ENCODE measurements around the gene C6orf62.
"Not testable (repeated sequence)": the region's sequence is repeated elsewhere in the genome, so short reads cannot be mapped to it uniquely, and the experiment has no call there.

Gene C6orf62

DNA sequence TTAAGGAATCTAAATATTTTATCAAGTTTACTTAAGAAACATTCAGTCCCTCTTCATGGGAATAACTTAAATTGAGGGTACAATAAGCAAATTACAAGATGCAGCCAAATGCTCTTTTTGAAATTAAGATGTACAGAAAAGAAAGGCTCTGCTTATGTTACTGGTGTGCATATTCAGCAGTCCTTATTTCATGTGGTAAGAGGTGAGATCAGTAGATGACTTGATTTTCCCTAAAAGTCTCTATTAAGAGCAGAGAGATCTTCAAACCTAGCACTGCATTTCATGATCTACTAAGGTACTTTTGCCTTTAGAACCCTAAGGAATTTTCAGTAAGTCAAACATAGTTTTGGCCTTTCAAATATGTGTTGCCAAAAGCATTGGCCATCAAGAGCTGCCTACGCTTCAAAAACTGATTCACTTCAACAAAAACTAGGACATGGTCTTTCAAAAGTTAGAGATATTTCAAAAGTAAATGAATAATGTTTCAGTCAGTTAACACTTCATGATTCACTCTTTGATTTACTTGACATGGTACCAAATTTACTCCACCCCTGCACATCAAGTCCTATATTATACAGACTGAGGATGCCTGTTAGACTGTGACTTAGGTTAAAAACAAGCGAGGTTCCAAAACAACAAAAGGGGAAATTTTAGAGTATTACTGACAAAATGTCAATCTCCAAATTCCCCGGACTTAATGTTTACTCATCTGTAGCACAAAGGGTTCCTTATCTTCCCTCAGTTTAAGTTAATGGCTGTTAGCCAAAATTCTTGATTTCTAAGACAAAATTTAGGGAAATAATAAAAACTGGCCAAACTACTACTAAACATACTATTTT is 19.2 kb downstream of the C6orf62 start:
- no peak for DNase-seq (ENCODE audit: low read depth, low spot score)
- no peak overlapping the region for H3K4me3 ChIP-seq (ENCODE audit: low read depth, low read length)
- POLR2A ChIA-PET, result no interaction called here
- TF ChIP-seq CTCF (IDR thresholded peaks at IDR 0.05; ENCODE audit: insufficient read depth, low read length, missing control alignments), result no peak
- CTCF ChIA-PET, result interaction anchor here (0.9 to 13.2 kb wide), 2 partner anchors 10 to 118 kb away, joined by 3 to 190 read pairs; no protein-coding TSS in a partner anchor

DNA sequence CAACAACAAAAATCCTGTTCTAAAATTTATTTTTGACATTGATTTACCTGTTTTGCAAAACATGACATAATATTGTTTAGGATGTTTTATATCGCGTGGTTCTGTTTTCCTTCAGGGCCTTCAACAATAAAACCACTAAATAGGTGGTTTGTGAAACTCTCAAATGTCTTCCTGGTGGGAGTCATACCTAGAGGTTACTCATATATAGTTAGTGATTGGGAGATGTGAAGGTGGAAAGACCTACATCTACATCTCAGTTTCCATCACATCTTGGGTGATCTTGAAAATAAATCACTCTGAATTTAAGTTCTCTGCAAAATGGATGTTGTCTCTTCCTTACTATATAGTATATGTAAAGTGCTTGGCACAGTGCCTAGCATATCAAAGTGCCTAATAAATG is 22.9 kb downstream of the C6orf62 start:
- CTCF ChIA-PET, result interaction anchor here (0.7 to 13.2 kb wide), 6 partner anchors 21 to 265 kb away, joined by 3 to 190 read pairs (median 3); no protein-coding TSS in a partner anchor
- no peak for TF ChIP-seq CTCF (IDR thresholded peaks at IDR 0.05; ENCODE audit: insufficient read depth, low read length, missing control alignments)
- H3K4me3 ChIP-seq (ENCODE audit: low read depth, low read length), result no peak overlapping the region
- no peak for DNase-seq (ENCODE audit: low read depth, low spot score)
- POLR2A ChIA-PET, result no interaction called here

DNA sequence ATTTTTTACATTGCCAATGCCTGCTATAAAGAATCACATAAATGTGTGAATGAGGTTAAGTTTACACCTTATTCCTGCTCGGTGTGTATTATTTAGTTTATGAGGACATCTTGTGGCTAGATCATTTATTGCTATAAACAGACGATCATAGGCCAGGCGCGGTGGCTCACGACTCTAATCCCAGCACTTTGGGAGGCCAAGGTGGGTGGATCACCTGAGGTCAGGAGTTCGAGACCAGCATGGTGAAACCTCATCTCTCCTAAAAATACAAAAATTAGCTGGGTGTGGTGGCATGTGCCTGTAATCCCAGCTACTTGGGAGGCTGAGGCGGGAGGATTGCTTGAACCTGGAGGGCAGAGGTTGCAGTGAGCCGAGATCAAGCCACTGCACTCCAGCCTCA is 23.3 kb downstream of the C6orf62 start:
- H3K4me3 ChIP-seq (ENCODE audit: low read depth, low read length); POLR2A ChIA-PET; DNase-seq (ENCODE audit: low read depth, low spot score): not testable (repeated sequence)
- peak; percentile 9 for TF ChIP-seq CTCF (IDR thresholded peaks at IDR 0.05; ENCODE audit: insufficient read depth, low read length, missing control alignments)
- CTCF ChIA-PET, result interaction anchor here (0.7 to 13.2 kb wide), 6 partner anchors 21 to 265 kb away, joined by 3 to 190 read pairs (median 3); no protein-coding TSS in a partner anchor

GRCh38 chr6:24694198-24694597 is 24.8 kb downstream of the C6orf62 start:
- no peak for TF ChIP-seq CTCF (IDR thresholded peaks at IDR 0.05; ENCODE audit: insufficient read depth, low read length, missing control alignments)
- POLR2A ChIA-PET, result no interaction called here

GRCh38 chr6:24692848-24693592 is 25.9 kb downstream of the C6orf62 start:
- ChIA-PET CTCF (interaction anchor here (0.7 to 6.1 kb wide), 4 partner anchors 11 to 167 kb away, joined by 3 to 67 read pairs (median 3); no protein-coding TSS in a partner anchor), POLR2A (no interaction called here)
- TF ChIP-seq CTCF (IDR thresholded peaks at IDR 0.05; ENCODE audit: insufficient read depth, low read length, missing control alignments), result no peak
- H3K4me3 ChIP-seq (ENCODE audit: low read depth, low read length), result no peak overlapping the region
- DNase-seq (ENCODE audit: low read depth, low spot score), result no peak

More at GRCh38 chr6:24694198-24694597, 24.8 kb downstream of the C6orf62 start:
- CTCF ChIA-PET, result interaction anchor here (0.8 to 13.2 kb wide), 5 partner anchors 10 to 199 kb away, joined by 3 to 190 read pairs (median 4); partner anchors contain the start of gene ALDH5A1
- no peak for DNase-seq (ENCODE audit: low read depth, low spot score)
- no peak overlapping the region for H3K4me3 ChIP-seq (ENCODE audit: low read depth, low read length)

DNA sequence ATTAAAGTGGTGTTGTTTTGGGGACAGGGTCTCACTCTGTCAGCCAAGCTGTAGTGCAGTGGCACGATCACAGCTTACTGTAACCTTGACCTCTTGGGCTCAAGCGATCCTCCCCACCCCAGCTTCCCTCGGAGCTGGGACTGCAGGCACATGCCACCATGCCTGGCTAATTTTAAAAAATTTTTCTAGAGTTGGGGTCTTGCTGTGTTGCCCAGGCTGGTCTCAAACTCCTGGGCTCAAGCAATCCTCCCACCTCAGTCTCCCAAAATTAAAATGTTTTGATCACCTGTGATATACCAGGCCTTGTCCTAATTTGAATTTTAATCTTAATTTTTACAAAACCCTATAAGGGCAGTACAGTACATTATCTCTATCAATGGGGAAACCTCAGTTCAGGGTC is 26.5 kb downstream of the C6orf62 start:
- ChIA-PET CTCF (interaction anchor here (1.0 to 6.1 kb wide), 3 partner anchors 11 to 167 kb away, joined by 3 to 67 read pairs (median 3); no protein-coding TSS in a partner anchor), POLR2A (no interaction called here)
- H3K4me3 ChIP-seq (ENCODE audit: low read depth, low read length), result no peak overlapping the region

More for the DNA sequence above, 26.5 kb downstream of the C6orf62 start:
- DNase-seq (ENCODE audit: low read depth, low spot score), result no peak
- TF ChIP-seq CTCF (IDR thresholded peaks at IDR 0.05; ENCODE audit: insufficient read depth, low read length, missing control alignments), result no peak

All from AG04449 (cell line).